ENCODE measurements around the gene TNFAIP8L2.
"Not testable (repeated sequence)": the region's sequence is repeated elsewhere in the genome, so short reads cannot be mapped to it uniquely, and the experiment has no call there.

TNFAIP8L2 gene

DNA sequence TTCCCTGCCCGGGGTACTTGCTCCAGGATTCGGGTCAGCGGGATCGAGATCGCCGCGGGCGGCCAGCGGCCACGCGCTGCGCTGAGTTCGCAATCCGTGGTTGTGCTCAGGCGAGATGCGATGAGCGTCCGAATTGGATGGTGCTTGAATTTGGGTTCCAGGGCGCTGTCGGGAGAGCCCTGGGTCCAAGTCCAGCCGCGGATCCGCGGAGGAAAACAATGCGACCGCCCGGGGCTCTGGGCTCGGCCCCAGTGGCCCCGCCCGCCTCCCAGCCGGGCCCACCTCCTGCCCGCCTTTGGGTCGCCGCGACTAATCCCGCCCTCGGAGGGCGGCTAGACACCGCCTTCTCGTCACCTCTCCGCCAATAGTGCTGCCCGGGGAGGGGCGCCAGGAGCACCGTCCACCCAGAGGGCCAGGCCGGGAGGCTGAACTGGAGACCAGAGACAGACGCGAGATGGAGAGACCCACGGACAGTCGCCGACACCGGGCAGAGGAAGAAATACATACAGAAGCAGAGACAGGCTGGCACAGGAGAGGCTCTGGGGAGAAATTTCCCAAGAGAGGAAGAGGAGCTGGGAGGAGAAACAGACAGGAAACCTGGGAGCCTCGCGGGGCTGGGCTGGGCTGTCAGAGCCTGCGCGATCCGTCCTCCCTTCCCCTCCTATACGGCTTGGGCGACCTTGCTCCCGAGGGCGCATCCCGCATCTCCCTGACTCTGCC, 9.9 kb upstream of the TNFAIP8L2 start, which contains the start of gene SEMA6C:
Gene SEMA6C (minus strand): TSS at position 220 of the 720 bp plus-strand sequence. CDS start 4,010 bp downstream, outside the sequence.
- ATAC-seq = peak; percentile 100

DNA sequence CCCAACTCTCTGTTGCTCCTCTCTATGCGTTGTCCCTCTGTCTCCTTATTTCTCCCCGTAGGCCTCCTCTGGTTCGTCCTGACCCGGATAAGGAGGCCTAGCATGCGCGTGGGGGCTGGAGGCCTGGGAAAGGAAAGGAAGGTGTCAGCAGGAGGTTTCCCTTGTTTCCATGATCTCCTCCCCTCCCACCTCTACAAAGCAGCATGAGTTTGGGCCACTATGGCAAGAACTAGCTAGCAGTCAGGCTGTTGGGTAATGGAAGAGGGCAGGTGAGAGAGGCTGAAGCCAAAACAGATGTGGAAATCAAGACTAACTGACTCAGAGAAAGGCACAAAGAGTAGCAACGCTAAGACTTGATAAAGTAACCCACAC, 9.3 kb upstream of the TNFAIP8L2 start:
- ATAC-seq = no peak

DNA sequence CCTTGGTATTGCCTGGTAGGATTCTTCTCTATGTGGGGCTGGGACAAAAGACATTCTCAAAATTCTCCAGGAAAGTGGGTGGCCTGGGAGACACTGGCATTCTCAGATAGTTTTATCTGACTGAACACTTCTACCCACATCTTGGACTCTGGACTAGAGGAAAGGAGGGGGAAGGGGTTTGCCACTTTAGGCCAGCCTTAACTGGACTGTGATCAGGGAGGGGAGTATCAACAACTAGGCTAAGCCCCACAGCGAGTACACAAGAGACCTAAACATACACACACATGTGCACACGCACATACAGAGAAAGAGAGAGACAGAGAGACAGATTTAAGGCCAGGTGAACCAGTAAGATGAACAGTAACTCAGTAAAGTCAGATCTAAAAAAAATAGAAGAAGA, 8.8 kb upstream of the TNFAIP8L2 start:
- no peak for ATAC-seq

DNA sequence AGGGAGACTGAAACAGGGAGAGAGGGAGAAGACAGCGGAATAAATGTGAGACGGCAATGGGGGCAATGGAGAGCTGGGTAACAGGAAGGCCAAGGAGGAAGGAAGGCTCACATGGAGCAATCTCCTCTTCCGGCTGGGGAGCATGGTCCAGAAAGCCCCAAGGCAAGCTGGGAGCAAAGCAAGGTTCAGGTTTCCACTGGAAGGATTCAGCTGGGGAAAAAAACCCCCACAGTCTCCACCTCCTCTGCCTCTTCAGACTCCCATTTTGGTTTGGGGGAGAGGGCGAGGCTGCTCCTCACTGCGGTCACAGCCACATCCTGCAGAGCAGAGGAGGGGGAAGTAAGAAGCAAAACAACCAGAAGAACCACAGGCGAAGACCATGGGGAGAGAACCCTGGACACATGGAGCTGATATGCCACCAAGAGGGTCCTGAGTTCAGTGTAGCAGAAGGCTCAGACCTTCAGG, 650 bp downstream of the TNFAIP8L2 start:
- peak; percentile 12 to 30 for ATAC-seq

DNA sequence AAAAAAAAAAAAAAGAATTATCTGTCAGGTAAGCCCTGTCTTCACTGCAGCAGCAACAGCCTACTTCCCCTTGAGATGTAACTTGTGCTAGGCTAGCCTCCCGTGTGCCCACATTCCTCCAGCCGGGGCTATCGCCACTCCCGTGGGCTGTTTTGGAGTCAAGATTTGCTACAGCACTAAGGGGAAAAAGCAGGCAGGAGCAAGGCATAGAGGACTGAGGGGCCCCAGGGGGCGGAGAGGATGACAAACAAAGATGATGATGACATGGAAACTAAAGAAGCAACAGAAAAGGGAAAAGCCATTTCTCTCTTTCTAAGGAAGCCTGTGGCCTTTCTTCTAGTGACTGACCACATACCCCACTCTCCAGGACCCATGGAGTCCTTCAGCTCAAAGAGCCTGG, 1.9 kb downstream of the TNFAIP8L2 start:
- ATAC-seq = no peak

- no peak for ATAC-seq
Observed at GRCh38 chr1:151158751-151159251, 2.4 kb downstream of the TNFAIP8L2 start.

DNA sequence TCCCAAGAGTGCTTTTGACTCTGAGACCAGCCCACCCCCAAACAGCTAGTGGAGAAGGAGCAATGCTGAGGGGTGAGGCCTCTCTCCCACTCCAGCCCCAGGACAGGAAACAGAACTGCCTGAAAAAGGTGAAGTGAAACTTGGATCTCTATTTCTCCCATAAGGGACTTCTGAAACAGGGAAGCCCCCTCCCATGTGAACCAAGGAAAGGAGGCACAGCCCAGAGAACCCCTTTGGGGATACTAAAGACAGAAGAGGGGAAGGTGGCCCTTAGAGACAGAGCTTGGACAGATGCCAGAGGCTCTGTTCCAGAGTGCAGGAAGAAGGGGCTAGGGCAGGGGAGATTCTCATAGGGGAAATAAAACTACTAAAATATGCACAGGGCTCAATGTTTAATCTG, 2.9 kb downstream of the TNFAIP8L2 start:
- ATAC-seq = no peak

- no peak for ATAC-seq
Observed at GRCh38 chr1:151164732-151165280, 8.4 kb downstream of the TNFAIP8L2 start.

GRCh38 chr1:151165281-151165737, 8.9 kb downstream of the TNFAIP8L2 start:
- ATAC-seq = no peak

GRCh38 chr1:151165738-151166504, 9.5 kb downstream of the TNFAIP8L2 start, which contains the start of the genes LYSMD1 and SCNM1:
LYSMD1 (minus strand) TSS chr1:151165902; CDS start chr1:151165258, 644 bp downstream.
SCNM1 (plus strand) TSS chr1:151166144; CDS start chr1:151166153, 9 bp downstream.
- peak; percentile 96 to 97 for ATAC-seq

DNA sequence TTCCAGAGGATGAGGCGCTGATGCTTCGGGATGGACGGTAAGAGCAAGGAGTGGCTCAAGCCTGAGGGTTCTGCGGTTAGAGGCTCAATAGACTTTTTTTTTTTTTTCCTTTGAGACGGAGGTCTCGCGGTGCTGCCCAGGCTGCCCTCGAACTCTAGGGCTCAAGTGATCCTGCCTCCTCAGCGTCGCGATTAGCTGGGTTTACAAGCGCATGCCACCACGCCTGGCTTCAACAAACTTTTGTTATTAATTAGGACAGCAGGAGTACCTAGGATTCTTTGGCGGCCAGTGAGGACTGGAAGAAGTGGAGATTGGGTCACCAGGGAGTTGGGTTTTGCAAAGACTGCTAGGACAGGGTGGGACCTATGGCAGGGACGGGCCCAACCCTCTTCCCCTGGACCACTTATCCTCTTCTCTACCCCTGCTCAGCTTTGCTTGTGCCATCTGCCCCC, 10.1 kb downstream of the TNFAIP8L2 start:
- no peak for ATAC-seq

DNA sequence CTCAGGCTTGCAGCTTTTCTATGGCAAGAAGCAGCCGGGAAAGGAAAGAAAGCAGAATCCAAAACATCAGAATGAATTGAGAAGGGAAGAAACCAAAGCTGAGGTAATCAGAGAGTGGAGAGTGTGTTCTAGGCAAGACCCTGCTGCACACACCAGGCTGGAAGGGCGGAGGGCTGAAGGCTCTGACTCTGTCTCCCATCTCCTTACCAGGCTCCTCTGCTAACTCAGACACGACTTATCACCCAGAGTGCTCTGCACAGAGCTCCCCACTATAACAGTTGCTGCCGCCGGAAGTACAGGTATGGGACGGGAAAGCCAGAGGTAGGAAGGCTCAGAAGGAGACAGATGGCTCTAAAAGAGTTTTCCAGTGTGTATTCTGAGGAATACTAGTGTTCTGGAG, 10.7 kb downstream of the TNFAIP8L2 start:
- ATAC-seq = no peak

- ATAC-seq = no peak
Observed at GRCh38 chr1:151171190-151171589, 14.7 kb downstream of the TNFAIP8L2 start.

- no peak for ATAC-seq
Observed at GRCh38 chr1:151175041-151175741, 18.7 kb downstream of the TNFAIP8L2 start.

DNA sequence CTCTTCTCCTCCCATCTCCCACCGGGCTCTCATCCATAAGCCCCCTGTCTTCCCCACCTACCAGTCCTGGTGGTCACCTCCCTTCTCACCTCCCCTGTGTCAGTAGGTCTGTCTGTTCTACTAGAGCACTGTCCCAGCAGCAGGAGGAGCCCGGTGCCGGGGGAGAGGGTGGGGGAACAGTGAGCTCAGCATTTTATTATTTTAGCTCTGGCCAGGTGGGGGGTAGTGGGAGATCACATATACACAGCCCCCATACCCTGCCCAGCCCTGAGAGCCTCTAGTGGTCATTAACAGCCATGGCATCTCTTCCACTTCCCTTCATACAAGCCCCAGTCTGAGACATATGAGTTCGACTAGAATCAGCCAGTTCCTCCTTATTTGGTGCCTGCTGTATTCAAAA, 19.4 kb downstream of the TNFAIP8L2 start, which contains the start of gene TMOD4:
Gene TMOD4 (minus strand): TSS at position 119 of the 400 bp plus-strand sequence. CDS start 1,106 bp downstream, outside the sequence.
- peak in 1 of 2 donors; percentile 49 for ATAC-seq

DNA sequence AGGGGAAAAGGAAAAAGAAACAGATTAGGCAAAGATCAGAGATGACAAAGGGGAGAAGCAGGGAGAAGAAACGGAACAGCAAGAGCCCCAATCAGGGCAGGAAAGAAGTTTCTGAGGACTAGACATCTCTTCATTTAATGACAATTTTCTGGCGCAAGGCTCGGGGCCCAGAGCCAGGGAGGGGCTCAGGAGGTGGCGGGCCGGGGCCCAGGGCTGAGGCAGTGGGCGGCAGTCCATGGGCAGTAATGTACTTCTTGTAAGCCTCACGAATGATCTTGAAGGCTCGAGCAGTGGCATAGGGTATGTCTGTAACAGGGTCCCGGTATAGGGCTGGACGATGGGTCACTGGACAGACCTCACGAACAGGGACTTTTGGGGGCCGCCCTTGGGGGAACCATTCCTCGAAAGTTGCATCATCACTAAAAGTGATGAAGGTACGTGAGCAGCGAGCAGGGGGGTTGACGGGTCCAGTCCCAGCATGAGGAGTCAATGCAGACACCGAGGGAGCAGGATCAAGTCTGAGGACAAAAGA, 20.1 kb downstream of the TNFAIP8L2 start:
- ATAC-seq = no peak

DNA sequence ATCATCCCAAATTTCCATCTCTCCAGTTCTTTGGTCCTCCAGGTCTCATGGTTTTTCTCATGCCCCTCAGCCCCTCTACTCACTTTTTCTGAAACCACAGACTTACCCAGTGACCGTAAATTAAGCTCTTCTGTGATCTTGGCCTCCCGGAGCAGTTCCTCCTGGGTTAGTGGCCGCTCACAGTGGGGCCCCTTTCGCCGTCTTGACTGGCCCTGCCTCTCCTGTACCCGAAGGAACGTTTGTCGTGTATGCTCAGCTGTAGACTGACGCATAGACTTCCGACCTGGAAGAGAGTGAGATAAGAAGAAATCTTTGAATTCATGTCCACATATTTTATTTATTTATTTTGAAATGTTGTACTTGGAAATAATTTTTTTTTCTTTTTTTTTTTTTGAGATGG, 27.8 kb downstream of the TNFAIP8L2 start:
- no peak for ATAC-seq

DNA sequence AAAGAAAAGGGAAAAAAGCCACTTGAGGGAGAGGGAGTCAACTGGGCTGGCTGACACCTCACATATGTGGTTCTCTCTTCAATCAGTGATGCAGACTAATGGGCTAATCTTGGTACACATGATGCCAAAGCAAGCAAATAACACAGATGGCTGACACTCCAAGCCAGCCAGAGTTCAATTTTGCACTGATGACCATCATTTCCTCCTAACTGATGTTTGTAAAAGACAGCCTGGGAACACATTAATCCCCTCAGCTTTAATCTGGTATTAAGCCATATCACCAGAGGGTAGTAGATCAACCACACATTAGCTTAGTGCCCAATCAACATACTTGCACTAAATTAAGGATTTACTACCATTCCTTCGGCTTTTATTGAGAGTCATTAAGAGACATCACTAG, 30.8 kb downstream of the TNFAIP8L2 start:
- ATAC-seq = no peak

DNA sequence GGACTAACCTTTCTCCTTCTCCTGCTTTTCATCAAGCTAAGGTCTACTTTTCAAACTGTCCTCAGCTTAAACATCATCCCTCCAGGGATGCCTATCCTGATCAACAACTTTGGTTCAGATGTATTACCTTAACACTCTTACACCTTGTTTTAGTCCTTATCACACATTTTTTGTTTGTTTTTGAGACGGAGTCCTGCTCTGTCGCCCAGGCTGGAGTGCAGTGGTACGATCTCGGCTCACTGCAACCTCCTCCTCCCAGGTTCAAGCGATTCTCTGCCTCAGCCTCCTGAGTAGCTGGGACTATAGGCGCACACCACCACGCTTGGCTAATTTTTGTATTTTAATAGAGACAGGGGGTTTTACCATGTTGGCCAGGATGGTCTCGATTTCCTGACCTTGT, 32.2 kb downstream of the TNFAIP8L2 start:
- ATAC-seq = not testable (repeated sequence)

- ATAC-seq = peak; percentile 96 to 97
Observed at GRCh38 chr1:151189637-151190445, 33.4 kb downstream of the TNFAIP8L2 start, which contains the start of gene VPS72. VPS72 (minus strand) TSS chr1:151190197; CDS start chr1:151190121, 76 bp downstream.

DNA sequence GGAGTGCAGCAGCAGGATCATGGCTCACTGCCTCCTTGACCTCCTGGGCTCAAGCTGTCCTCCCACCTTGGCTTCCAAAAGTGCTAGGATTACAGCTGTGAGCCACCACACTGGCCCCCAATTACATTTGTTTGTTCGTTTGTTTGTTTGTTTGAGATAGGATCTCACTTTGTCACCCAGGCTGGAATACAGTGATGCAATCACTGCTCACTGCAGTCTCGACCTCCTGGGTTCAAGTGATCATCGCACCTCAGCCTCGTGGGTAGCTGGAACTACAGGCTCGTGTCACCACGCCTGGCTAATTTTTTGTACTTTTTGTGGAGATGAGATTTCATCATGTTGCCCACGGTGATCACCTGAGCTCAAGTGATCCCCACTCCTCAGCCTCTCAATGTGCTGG, 35.6 kb downstream of the TNFAIP8L2 start:
- no peak for ATAC-seq
